ENCODE results near the gene TRIM67. TPM values are rescaled to one million over a fixed set of nuclear protein-coding genes. Genes with fewer than 3 reads are reported as not detected.
"Not testable (repeated sequence)": the region's sequence is repeated elsewhere in the genome, so short reads cannot be mapped to it uniquely, and the experiment has no call there.

Gene TRIM67
- total RNA-seq, 1 donor from 2014 or later, result not detected

GRCh38 chr1:231151811-231152210, 10.0 kb upstream of the TRIM67 start:
- H3K27ac ChIP-seq, result no peak overlapping the region
- peaks cover 10% of the 10 kb centered on the region for H3K9me3 ChIP-seq
- no peak overlapping the region for H3K4me3 ChIP-seq
- H3K27me3 ChIP-seq (ENCODE audit: low read depth), result no peaks in the 10 kb centered on the region
- DNase-seq, result no peak
- TF ChIP-seq CTCF (IDR thresholded peaks at IDR 0.05), result no peak
- no peaks in the 10 kb centered on the region for H3K36me3 ChIP-seq
- intact Hi-C loops (cut with DNase I), result no loop called here
- no peak for ATAC-seq
- no peaks in the 10 kb centered on the region for H3K4me1 ChIP-seq

GRCh38 chr1:231153726-231154125, 8.1 kb upstream of the TRIM67 start:
- Histone ChIP-seq H3K4me3 (no peak overlapping the region), H3K27ac (no peak overlapping the region), H3K4me1 (no peaks in the 10 kb centered on the region), H3K36me3 (no peaks in the 10 kb centered on the region), H3K9me3 (peaks cover 10% of the 10 kb centered on the region), H3K27me3 (ENCODE audit: low read depth) (peaks cover 6% of the 10 kb centered on the region)
- DNase-seq (no peak), ATAC-seq (no peak)
- intact Hi-C loops (cut with DNase I), result no loop called here
- no peak for TF ChIP-seq CTCF (IDR thresholded peaks at IDR 0.05)

- intact Hi-C loops (cut with DNase I), result no loop called here
- DNase-seq, result no peak
- Histone ChIP-seq H3K27me3 (ENCODE audit: low read depth) (peaks cover 23% of the 10 kb centered on the region), H3K27ac (no peak overlapping the region), H3K9me3 (peaks cover 10% of the 10 kb centered on the region), H3K4me1 (no peaks in the 10 kb centered on the region), H3K36me3 (no peaks in the 10 kb centered on the region), H3K4me3 (no peak overlapping the region)
- ATAC-seq, result no peak
- no peak for TF ChIP-seq CTCF (IDR thresholded peaks at IDR 0.05)
These were observed 6.0 kb upstream of the TRIM67 start for GRCh38 chr1:231155808-231156207.

- intact Hi-C loops (cut with DNase I), result no loop called here
- Histone ChIP-seq H3K4me3 (no peak overlapping the region), H3K4me1 (peaks cover 9% of the 10 kb centered on the region), H3K27ac (no peak overlapping the region), H3K27me3 (ENCODE audit: low read depth) (peaks cover 38% of the 10 kb centered on the region), H3K36me3 (no peaks in the 10 kb centered on the region), H3K9me3 (no peaks in the 10 kb centered on the region)
- TF ChIP-seq CTCF (IDR thresholded peaks at IDR 0.05), result no peak
- ATAC-seq (no peak), DNase-seq (no peak)
These were observed 4.5 kb upstream of the TRIM67 start for GRCh38 chr1:231157311-231157710.

- intact Hi-C loops (cut with DNase I); H3K27ac ChIP-seq; H3K4me3 ChIP-seq; H3K36me3 ChIP-seq; H3K9me3 ChIP-seq; DNase-seq; ATAC-seq: not testable (repeated sequence)
- Histone ChIP-seq H3K4me1 (peaks cover 17% of the 10 kb centered on the region), H3K27me3 (ENCODE audit: low read depth) (peaks cover 46% of the 10 kb centered on the region)
These were observed 3.7 kb upstream of the TRIM67 start for GRCh38 chr1:231158141-231158540.

GRCh38 chr1:231159202-231159962, 2.5 kb upstream of the TRIM67 start:
- intact Hi-C loops (cut with DNase I), result no loop called here
- ATAC-seq (no peak), DNase-seq (no peak)
- no peak overlapping the region for H3K4me3 ChIP-seq
- no peak for TF ChIP-seq CTCF (IDR thresholded peaks at IDR 0.05)
- H3K27me3 ChIP-seq (ENCODE audit: low read depth), result peaks cover 59% of the 10 kb centered on the region
- H3K36me3 ChIP-seq, result no peaks in the 10 kb centered on the region
- H3K27ac ChIP-seq, result no peak overlapping the region
- H3K4me1 ChIP-seq, result peaks cover 20% of the 10 kb centered on the region
- H3K9me3 ChIP-seq, result no peaks in the 10 kb centered on the region

All from lower lobe of right lung (tissue), 2 donors.